Kidney epithelial cell (primary cell): ENCODE measurements around the gene CUL1. TPM values are rescaled to one million over a fixed set of nuclear protein-coding genes. Genes with fewer than 3 reads are reported as not detected.

Experiments used
- DNase-seq: peaks from one replicate; pipeline ENCODE4 v3.0.0-alpha.2; 2010; ENCODE audit warnings: low read depth
- H3K27me3 ChIP-seq: 2 replicates; pipeline ENCODE4 v1.6.0; 2011; ENCODE audit warnings: low read length; ENCODE audit not compliant: control insufficient read depth, insufficient read depth
- H3K36me3 ChIP-seq: 2 replicates; pipeline ENCODE4 v1.5.1; 2011; ENCODE audit warnings: low read length; ENCODE audit not compliant: control insufficient read depth, insufficient read depth
- H3K4me3 ChIP-seq: 2 replicates; pipeline ENCODE4 v1.5.1; 2011; ENCODE audit warnings: low read depth, mild to moderate bottlenecking, control low read depth, low read length
- total RNA-seq: library from RNA; depleted of rRNA; stranded (reverse); fragments of >200 nt; gene quantifications from 2 replicates; pipeline ENCODE4 v1.2.3, GENCODE V29; 2015
- TF ChIP-seq, protein P1 (sequence below): IDR thresholded peaks from 2 replicates; pipeline ENCODE4 v1.5.1; 2011; ENCODE audit warnings: mild to moderate bottlenecking, moderate library complexity, low read length, control low read depth, inconsistent platforms; ENCODE audit not compliant: insufficient read depth, poor library complexity, severe bottlenecking

CUL1 gene
- total RNA-seq, 1 donor from 2014 or later: 41.3 TPM

DNA sequence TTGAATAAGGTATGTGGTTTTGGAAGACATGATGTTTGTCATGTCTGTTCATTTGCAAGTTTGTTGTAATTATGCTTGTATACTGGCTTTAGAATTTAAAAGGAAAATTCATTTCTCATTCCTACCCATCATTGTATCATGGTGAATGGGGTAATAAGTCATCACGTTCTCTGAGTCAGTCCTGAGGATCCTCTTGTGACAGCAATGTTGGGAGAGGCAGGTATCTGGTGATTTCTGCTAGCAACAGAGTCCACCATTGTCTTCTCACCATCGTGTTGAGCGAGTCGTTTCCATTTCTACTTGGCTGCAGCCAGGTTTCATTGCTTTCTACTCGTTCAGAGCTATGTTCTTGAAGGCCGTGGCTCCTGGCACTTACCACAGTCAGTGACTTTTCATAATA is 16.3 kb downstream of the CUL1 start:
- H3K36me3 ChIP-seq: no peaks in the 10 kb centered on the region
- TF ChIP-seq, protein P1, sequence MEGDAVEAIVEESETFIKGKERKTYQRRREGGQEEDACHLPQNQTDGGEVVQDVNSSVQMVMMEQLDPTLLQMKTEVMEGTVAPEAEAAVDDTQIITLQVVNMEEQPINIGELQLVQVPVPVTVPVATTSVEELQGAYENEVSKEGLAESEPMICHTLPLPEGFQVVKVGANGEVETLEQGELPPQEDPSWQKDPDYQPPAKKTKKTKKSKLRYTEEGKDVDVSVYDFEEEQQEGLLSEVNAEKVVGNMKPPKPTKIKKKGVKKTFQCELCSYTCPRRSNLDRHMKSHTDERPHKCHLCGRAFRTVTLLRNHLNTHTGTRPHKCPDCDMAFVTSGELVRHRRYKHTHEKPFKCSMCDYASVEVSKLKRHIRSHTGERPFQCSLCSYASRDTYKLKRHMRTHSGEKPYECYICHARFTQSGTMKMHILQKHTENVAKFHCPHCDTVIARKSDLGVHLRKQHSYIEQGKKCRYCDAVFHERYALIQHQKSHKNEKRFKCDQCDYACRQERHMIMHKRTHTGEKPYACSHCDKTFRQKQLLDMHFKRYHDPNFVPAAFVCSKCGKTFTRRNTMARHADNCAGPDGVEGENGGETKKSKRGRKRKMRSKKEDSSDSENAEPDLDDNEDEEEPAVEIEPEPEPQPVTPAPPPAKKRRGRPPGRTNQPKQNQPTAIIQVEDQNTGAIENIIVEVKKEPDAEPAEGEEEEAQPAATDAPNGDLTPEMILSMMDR: no peak
- no peak for DNase-seq
- H3K27me3 ChIP-seq: no peaks in the 10 kb centered on the region
- no peak overlapping the region for H3K4me3 ChIP-seq

DNA sequence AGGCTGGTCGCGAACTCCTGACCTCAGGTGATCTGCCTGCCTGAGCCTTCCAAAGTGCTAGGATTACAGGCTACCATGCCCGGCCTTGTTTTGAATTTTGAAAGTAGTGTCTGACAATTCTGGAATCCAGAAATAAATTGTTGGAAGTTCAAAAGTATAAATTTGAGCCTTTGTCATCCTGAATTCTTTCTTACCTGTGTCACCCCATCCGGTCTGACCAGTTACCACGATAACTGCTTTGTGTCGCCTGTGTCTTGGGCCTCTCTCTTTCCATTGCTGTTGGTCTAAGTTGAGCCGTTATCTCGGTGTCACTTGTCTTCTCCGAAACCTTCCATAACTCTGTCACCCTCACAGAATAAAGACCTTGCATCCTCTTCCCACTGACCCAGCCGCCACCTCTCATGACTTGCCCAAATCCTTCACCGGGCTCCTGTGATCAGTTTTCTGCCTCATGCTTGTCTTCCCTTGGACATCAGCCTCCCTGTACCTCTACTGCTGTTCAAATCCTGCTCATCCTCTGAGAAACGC is 18.6 kb downstream of the CUL1 start:
- DNase-seq: no peak
- TF ChIP-seq, protein P1: no peak
- H3K36me3 ChIP-seq: no peaks in the 10 kb centered on the region
- no peaks in the 10 kb centered on the region for H3K27me3 ChIP-seq
- H3K4me3 ChIP-seq: no peak overlapping the region

DNA sequence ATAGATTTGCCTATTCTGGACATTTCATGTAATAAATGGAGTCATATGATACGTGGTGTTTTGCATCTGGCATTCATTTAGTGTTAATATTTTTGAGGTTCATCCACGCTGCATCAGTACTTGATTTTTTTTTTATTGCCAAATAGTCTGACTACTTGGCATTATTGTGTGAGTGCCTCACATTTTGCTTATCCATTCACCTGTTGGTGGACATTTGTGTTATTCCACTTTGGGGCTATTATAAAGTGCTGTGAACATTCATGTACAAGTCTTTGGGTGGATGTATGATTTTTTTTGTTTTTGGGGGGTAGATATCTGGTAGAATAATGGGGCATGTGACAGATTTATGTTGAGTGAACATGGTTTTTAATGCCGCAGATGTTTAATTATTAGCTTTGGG is 19.7 kb downstream of the CUL1 start:
- no peaks in the 10 kb centered on the region for H3K27me3 ChIP-seq
- DNase-seq: no peak
- H3K36me3 ChIP-seq: no peaks in the 10 kb centered on the region
- no peak overlapping the region for H3K4me3 ChIP-seq
- TF ChIP-seq, protein P1: no peak

DNA sequence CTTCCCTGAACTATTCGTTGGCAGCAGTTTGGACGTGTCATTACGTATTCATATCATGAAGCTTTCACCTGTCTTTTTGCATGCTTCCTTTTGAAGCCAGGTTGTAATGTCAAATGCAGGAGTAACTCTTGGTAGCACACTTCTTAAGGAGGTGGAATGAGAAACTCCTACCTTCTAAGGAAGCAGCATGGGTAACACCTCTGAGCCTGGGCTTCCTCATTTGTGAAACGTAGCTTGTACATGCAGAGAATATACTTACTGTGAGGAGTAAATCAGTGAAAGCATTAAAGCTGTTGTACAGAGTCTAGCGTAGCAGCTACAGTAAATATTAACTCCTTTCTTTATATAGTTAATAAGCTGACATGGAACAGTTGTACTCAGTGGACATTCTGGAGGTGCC is 21.1 kb downstream of the CUL1 start:
- no peak overlapping the region for H3K4me3 ChIP-seq
- TF ChIP-seq, protein P1: no peak
- DNase-seq: no peak
- H3K36me3 ChIP-seq: no peaks in the 10 kb centered on the region
- no peaks in the 10 kb centered on the region for H3K27me3 ChIP-seq

DNA sequence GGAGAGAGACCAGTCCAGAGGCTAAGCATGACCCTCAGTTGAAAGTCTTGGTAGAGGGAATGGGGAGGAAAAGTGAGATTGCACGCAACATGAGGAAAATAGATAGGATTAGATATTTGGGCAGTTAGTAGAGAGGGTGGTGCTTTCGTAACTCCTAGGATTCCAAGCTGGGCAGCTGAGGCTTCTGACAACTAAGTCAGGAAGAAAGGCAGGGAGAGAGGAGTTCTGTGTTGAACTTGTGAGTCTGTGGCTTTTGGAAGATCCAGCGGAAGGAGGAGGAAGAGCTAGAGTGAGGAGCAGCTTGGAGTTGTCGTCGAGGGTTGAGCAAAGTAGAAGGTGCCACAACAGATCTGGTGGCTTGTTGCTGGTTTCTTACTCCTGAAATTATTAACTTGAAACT is 21.8 kb downstream of the CUL1 start:
- DNase-seq: no peak
- Histone ChIP-seq H3K36me3 (no peaks in the 10 kb centered on the region), H3K27me3 (no peaks in the 10 kb centered on the region), H3K4me3 (no peak overlapping the region)
- TF ChIP-seq, protein P1: no peak

DNA sequence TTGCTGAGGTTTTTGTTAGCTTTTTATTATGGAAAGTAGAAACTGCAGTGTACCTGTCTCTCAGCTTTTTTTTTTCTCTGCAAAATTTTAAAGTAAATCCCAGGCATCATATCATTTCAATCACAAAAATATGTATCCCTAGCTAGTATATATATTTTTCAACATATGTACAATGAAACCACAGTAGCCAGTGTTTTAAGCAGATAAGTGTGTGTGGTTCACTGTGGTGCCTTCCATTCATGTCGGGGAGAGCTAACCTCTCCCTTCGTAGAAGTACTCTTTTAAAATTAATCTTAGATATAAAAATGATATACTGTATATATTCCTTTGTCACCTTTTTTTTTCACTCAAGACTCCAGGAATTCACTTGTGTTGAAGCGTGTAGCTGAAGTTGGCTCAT is 22.7 kb downstream of the CUL1 start:
- Histone ChIP-seq H3K27me3 (no peaks in the 10 kb centered on the region), H3K36me3 (no peaks in the 10 kb centered on the region), H3K4me3 (no peak overlapping the region)
- TF ChIP-seq, protein P1: no peak
- no peak for DNase-seq
